GM18526 (cell line): ENCODE data around the gene C16orf74.

Experiments
- POLR2A ChIP-seq: IDR thresholded peaks from 3 replicates; pipeline ENCODE4 v1.6.1; 2011; ENCODE audit not compliant: insufficient read length; ENCODE audit errors: extremely low read depth

C16orf74 gene

GRCh38 chr16:85759631-85760419 lies 8.9 kb upstream of the C16orf74 start:
- no peak for TF ChIP-seq POLR2A

GRCh38 chr16:85759136-85759535 lies 8.2 kb upstream of the C16orf74 start:
- TF ChIP-seq POLR2A, result no peak

DNA sequence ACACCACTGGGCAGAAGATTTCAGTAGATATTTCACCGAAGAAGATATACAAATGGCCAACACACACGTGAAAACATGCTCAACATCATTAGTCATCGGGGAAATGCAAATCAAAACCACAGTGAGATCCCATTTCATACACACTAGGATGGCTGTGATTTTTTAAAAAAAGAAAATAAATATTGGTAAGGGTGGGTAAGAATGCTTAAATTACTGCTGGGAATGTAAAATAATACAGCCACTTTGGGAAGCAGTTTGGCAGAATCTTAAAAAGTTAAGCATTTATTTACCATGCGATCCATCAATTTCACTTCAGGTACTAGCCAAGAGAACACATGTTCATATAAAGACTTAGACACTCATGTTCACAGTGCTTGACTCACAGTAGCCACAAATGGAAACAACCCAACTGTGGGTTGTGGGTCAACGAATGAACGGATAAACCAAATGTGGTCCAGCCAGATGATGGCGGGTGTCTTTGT lies 6.5 kb upstream of the C16orf74 start:
- TF ChIP-seq POLR2A, result no peak

- peak; percentile 19 for TF ChIP-seq POLR2A
Measured at GRCh38 chr16:85755929-85756768, 5.3 kb upstream of the C16orf74 start.

- TF ChIP-seq POLR2A, result no peak
Measured at GRCh38 chr16:85754413-85754812, 3.5 kb upstream of the C16orf74 start.

- TF ChIP-seq POLR2A, result no peak
Measured at GRCh38 chr16:85753976-85754375, 3.1 kb upstream of the C16orf74 start.

- TF ChIP-seq POLR2A, result no peak
Measured at GRCh38 chr16:85753559-85753958, 2.7 kb upstream of the C16orf74 start.

DNA sequence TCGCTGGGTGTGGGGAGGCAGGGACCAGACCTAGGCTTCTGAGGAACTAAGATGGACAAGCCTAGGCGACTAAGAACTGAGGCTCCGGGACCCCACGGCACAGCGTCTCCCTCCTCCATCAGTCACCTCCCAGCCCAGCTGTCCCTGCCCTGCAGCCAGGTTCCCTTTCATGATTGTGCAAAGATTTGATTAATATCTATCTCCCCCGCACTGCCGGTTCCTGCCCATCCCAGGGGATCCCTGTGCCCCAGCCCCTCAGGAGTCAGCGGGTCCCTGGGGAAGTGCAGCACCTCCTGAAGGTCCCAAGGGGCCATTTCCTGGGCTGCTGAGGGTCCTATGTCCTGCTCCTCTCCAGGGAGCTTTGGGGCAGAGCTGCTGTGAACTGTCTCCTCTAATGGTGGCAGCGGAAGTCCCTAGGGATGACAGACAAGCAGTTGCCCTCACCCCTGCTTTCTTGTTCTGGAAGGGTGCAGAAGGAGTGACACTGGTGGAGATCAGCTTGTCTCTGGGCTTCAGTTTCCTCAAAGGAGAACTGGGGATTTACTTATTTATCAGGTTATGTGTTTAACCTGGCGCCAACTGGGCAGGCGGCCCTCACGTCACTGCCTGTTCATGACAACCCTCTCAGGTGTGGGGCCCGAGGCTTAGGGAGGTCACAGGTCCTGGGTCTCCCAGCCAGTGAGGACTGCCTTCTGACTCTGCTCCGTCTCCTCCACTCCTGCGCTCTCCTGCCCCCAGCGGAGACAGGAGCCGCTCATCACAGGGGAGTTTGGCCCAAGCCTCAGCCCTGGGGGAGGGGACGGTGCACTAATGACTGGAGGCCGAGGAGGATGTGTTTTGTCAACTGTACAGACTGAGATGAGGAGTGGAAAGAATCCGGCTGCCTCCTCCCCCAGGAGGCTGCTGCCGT lies 1.9 kb upstream of the C16orf74 start:
- no peak for TF ChIP-seq POLR2A

- no peak for TF ChIP-seq POLR2A
Measured at GRCh38 chr16:85751698-85752501, 1.0 kb upstream of the C16orf74 start.

DNA sequence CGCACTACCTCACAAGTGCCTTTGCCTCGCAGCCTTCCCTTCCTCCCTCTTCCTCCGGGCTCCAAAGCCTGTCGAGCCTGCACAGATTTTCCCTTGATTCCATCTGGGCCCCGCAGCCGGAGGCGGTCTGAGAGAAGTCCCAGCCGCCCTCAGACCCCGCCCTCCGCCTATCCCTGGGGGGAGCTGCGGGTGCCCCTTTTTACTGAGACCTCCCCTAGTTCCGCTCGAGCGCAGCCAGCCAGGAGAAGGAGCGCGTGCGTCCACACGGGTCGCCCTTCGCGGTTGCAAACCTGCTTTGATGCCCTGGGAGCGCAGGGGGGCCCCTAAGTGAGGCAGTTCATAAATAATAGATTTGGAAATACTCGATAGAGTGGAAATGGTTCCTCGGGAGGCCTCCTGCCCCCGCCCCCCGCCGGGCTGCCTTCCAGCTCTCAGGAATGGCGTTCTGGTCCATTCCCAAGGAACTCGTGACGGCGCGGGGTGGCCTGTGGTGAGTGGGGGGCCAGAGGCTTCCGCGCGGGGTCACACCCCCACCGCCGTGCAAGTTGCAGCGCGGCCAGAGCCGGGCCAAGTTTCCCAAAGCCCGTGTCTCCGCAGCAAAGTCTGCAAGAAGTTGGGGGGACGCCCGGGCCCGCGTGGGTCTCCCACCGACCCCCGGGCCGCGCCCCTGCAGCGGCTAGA lies 610 bp downstream of the C16orf74 start:
- no peak for TF ChIP-seq POLR2A

DNA sequence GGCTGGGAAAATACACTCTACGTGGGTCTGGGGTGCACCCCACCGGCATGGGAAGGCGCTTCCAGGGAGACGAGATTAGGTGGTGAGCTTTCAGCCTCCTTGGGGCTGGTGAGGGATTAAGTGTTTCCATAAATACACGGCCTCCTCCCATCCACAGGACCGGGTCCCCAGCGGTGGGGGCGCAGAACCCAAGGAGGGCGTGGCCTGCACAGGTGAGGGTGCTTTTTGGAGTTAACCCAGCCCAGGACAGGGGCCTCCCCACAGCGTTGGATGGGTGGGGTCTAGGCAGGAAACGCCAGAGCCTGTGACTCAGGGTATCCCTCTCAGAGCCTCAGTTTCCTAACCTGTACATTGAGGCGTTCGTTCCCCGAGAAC lies 1.1 kb downstream of the C16orf74 start:
- no peak for TF ChIP-seq POLR2A

DNA sequence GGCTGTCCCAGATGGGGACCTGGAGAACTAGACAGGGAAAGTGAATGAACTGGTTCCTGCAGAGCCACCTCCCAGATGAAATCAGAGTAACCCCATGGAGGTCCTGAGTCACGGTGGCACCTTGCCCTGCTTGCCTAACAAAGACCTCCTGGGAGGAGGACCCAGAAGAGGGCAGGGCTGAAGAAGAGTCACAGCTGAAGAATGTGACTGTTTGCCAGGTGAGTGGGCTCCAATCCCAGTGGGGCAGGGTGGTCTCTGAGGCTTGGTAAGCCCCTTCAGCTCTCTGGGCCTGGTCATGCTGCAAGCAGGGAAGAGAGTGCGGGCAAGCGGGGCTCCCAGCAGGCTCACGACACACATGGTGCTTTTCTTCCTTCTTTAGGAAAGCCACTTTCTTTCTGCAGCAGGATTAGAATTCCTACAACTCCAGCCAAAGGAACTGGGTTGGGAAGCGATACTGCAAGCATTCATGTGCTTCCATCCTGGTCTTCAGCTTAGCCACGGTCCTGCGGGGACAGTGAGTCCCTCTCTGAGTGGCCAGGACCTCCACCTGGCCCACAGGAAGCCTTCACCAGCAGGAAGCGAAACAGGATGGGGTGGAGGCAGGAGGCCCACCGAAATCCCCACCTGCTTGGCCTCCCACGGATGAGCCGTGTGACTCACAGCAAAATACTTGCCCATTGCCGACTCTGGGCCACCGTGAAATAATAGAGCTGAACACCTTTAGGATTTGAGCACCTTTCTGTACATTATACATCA lies 4.3 kb downstream of the C16orf74 start:
- no peak for TF ChIP-seq POLR2A
